KOPT-K1 (cell line): ENCODE measurements around the gene CNOT3.

ENCODE experiments used
- H3K27ac ChIP-seq: fragments of 200-600 bp; sonication (generic); 2 replicates; pipeline ENCODE4 v1.5.1; 2016; ENCODE audit warnings: antibody characterized with exemption, mild to moderate bottlenecking, low read depth, low read length; ENCODE audit not compliant: poor library complexity, severe bottlenecking
- H3K36me3 ChIP-seq: fragments of 200-600 bp; sonication (generic); 2 replicates; pipeline ENCODE4 v1.5.1; 2017; ENCODE audit warnings: antibody characterized with exemption, mild to moderate bottlenecking, low read length, moderate library complexity; ENCODE audit not compliant: insufficient read depth
- H3K9me3 ChIP-seq: fragments of 200-600 bp; sonication (generic); 2 replicates; pipeline ENCODE4 v1.5.1; 2017; ENCODE audit warnings: antibody characterized with exemption, low read length, mild to moderate bottlenecking; ENCODE audit not compliant: insufficient read depth, poor library complexity, severe bottlenecking

CNOT3 gene

DNA sequence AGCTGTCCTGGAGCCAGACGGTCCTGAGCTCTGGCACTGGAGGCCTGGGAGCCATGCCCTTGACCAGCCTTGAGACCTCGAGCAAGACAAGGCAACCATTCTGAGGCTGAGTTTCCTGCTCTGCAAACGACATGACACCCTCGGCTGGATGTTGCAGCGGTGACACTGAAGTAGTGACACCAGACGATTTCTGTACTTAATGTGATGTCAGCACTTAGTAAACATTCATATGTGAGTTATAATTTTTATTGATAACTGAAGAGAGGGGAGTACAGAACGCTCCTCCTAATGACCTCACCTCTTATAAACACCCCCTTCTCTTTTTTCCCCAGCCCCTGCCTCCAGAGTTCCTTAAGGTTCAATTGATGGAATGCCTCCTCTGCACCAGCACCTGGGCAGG lies 29.1 kb upstream of the CNOT3 start:
- Histone ChIP-seq H3K27ac (no peak overlapping the region), H3K36me3 (peaks cover 77% of the 10 kb centered on the region), H3K9me3 (no peaks in the 10 kb centered on the region)

DNA sequence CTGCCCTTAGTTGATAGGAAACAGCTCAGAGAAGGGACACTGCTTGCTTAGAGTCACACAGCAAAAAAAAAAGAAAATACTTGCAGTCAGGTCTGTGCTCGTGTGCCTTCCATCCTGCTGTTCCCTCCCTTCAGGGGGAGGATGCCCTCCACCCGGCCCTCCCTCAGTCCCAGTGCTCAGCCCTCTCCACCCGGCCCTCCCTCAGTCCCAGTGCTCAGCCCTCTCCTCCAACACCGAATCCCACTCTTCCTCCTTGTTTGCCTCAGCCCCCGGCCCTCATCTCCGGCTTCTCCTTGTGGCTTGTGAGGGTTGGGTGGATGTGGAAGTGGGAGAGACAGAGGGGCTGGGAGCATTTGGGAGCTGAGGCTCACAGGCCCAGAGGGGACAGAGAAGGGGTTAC lies 27.9 kb upstream of the CNOT3 start:
- Histone ChIP-seq H3K9me3 (no peaks in the 10 kb centered on the region), H3K27ac (no peak overlapping the region), H3K36me3 (peaks cover 81% of the 10 kb centered on the region)

DNA sequence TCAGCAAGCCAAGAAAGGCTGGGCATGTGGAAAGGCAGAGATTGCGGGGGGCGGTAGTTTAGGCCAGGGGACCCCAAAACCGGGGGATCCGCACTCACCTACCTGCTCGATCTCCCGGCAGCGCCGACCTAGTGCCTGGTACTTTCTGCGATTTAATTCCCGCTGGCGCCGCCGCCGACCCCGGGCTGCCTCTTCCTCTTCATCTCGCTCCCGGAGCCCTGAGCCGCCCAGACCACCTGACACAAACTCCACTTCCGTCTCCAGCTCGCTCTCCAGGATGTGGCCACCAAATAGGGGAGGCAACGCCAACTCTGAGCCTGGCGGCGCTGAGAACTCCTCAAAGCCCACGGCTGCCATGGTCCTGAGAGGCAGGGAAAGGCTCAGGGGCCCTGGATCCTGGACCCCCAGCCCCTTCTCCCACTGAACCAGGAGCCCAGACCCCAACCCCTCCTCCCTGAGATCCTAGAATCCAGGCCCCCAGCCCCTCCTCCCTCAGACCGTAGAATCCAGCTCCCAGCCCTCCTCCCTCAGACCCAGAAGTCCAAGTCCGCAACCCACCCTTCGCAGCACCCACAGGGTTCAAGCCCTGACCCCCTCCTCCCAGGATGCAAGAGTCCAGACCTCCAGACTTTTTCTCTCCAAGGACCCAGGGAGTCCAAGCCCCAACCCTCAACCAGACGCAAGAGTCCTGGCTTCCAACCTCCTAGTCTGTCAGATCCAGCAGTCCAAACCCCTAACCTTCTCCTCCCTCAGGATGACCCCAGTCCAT lies 23.0 kb upstream of the CNOT3 start:
- peak overlapping the region; percentile 86 for H3K27ac ChIP-seq
- H3K9me3 ChIP-seq: no peaks in the 10 kb centered on the region
- H3K36me3 ChIP-seq: peaks cover 53% of the 10 kb centered on the region

DNA sequence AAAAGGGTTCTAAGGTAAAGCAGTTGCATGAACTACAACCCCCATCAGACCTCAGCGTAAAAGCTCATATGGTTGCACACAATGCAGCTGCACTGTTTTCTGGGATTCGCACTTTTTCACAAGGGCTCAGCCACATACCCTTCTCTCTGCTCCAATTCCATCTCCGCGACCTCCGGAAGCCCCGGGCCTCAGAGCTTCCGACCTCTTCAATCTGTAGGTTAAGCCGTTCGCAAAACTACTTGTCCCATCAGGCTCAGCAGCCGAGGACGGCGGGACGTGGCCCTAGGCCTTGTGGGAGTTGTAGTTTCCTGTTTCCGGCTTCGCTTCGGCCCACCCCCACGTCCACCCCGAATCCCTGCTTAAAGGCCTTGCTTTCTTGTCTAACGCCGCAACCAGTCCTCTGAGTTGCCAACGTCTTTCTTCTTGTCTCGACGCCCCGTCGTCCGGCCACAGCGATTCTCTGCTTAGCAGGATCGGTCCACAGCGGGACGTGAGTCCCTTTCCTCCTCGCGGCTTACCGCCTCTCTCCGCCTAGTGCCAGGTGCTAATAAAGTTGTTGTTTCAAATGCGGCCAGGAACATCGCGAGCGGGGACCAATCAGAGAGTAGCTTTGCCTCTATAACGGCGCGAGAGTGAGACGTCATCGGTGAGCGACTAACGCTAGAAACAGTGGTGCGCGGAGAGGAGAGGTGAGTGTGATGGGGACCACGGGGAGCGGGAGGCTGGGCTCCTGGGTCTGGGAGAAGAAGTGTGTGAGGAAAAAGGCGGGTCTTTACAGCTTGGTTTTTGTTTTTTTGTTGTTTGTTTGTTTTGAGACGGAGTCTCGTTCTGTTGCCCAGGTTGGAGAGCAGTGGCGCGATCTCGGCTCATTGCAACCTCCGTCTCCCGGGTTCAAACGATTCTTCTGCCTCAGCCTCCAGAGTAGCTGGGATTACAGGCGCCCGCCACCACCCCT lies 22.2 kb upstream of the CNOT3 start, which contains the start of the genes PRPF31 and TFPT:
PRPF31 (plus strand) TSS at position 646 of the 955 bp plus-strand sequence. CDS start 2,525 bp downstream, outside the sequence.
TFPT (minus strand) TSS at position 549 of the 955 bp plus-strand sequence; CDS start at position 161, 388 bp downstream.
- Histone ChIP-seq H3K9me3 (no peaks in the 10 kb centered on the region), H3K36me3 (peaks cover 53% of the 10 kb centered on the region), H3K27ac (peak within 1 kb of the TSS; percentile 86)

DNA sequence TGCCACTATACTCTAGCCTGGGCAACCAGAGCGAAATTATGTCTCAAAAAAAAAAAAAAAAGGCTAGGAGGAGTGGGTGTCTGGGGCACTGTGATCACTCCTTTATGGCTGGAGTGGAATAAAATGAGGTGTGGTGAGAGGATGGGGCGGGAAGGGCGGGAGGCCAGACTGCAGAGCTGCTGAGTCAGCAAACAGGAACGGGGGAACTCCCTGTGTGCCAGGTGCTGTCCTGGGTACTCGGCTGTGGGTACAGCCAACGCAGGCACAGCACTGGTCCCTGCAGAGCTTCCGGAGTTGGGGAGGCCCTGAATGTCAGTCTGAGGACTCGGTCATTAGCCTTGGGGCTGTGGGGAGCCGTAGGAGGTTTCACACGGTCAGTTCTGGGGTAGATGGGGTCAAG lies 16.3 kb upstream of the CNOT3 start:
- Histone ChIP-seq H3K27ac (no peak overlapping the region), H3K9me3 (no peaks in the 10 kb centered on the region), H3K36me3 (peaks cover 81% of the 10 kb centered on the region)

DNA sequence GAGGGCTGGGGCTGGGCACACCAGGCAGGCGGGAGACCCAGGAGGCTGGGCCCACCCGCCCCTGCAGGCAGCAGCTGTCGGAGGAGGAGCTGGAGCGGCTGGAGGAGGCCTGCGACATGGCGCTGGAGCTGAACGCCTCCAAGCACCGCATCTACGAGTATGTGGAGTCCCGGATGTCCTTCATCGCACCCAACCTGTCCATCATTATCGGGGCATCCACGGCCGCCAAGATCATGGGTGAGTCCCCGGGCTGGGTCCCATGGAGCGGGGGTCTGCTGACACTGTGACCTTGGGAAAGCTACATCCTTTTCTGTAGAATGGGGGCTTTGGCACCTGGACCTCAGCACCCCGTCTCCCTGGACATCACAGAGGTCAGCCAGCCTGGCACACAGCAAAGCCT lies 13.9 kb upstream of the CNOT3 start:
- Histone ChIP-seq H3K9me3 (no peaks in the 10 kb centered on the region), H3K36me3 (peaks cover 94% of the 10 kb centered on the region), H3K27ac (no peak overlapping the region)

DNA sequence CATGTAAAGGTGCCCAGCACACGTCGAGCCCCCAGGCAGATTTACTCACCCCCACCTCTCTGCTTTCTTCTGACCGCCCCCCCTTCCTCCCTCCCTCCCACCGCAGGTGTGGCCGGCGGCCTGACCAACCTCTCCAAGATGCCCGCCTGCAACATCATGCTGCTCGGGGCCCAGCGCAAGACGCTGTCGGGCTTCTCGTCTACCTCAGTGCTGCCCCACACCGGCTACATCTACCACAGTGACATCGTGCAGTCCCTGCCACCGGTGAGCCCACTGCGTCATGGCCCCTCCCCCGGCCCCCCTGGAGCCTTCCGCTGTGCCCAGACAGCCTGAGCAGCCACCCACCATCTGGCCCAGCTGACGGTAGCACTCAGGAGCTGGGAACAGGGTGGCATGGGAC lies 13.2 kb upstream of the CNOT3 start:
- no peaks in the 10 kb centered on the region for H3K9me3 ChIP-seq
- H3K27ac ChIP-seq: no peak overlapping the region
- peaks cover 97% of the 10 kb centered on the region for H3K36me3 ChIP-seq

DNA sequence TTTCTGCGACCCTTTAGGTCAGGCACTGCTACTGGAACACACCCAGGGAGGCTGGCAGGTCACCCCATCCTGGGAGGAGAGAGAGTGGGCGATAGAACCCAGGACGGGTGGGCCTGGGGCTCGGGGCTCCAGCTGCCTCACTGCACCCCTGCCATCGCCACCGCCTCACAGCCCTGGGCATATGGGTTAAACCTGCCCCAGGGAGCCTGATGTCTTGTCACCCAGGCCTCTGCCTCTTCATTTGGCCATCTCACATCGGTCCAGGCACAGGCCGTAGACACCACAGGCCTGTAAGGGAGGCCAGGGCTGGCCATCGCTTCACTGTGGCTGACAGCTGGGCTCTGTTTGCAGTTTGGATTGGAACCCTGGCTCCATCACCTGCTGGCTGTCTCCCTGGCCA lies 11.8 kb upstream of the CNOT3 start:
- Histone ChIP-seq H3K9me3 (no peaks in the 10 kb centered on the region), H3K27ac (no peak overlapping the region), H3K36me3 (peaks cover 97% of the 10 kb centered on the region)

DNA sequence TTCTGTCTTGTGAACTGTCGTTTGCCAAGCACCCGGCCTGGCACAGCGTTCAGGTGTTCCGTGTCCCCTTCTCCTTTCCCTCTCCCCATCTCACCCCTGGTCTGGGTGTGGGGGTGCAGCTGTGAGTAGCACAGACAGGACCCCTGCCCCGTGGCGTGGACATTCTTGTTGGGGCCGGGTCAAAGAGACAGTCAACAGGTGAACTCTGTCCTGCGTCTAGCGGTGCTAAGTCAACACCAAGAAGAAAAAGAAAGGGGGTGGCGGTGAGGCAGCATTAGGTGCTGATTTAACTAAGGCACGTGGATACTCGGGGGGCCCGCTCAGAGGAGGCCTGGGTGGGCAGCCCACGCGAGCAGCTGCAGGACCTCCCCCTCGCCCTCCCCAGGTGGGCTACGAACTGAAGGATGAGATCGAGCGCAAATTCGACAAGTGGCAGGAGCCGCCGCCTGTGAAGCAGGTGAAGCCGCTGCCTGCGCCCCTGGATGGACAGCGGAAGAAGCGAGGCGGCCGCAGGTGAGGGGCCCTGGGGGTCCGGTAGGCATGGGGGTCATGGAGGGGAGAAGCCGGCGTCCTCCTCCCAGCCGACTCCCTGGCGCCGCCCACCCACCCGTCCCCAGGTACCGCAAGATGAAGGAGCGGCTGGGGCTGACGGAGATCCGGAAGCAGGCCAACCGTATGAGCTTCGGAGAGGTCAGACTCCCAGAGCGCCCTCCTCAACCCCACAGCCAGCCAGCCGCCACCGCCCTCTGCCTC lies 9.7 kb upstream of the CNOT3 start:
- Histone ChIP-seq H3K27ac (no peak overlapping the region), H3K9me3 (no peaks in the 10 kb centered on the region), H3K36me3 (peaks cover 90% of the 10 kb centered on the region)

DNA sequence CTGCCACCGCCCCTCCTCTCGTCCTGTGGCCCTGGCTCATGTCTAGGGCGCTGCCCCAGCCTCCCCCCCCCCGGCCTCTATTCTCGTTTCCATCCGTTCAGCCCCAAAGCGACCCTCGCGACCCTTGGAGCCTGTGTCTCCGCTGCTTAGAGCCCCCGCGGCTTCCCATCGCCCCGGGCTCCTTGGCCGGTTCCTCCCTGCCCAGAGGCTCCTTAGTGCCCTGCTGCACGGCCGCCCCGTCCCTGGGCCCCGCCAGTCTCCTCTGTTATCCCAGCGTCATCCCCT lies 9.2 kb upstream of the CNOT3 start:
- Histone ChIP-seq H3K36me3 (peaks cover 85% of the 10 kb centered on the region), H3K27ac (no peak overlapping the region), H3K9me3 (no peaks in the 10 kb centered on the region)

DNA sequence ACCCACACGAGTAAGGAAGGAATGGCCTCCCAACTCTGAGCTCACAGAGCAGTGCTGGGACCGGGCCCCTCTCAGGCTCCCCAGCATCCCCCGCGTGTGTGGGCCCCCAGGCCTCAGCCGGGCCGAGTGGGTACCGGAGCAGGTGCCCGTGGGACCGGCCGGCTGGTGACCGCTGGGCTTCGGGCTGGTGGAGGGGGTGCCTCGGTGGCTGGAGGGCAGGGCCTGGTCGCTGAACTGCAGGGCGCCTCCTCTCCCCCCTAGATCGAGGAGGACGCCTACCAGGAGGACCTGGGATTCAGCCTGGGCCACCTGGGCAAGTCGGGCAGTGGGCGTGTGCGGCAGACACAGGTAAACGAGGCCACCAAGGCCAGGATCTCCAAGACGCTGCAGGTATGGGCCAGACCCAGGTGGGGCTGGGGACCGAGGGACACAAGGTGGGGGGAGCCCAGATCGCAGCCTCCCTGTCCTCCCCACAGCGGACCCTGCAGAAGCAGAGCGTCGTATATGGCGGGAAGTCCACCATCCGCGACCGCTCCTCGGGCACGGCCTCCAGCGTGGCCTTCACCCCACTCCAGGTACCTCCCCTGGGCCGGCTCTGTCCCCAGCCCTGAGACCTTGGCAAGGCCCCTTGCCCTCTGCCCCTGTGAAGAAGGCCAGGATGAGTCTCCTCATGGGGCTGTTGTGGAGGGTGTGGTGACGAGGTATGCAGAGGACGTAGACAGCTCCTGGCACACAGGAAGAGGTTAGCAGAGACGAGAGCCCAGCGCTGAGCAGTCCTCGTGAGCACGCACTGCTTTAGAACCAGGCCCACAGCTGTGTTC lies 8.6 kb upstream of the CNOT3 start:
- Histone ChIP-seq H3K9me3 (peaks cover 5% of the 10 kb centered on the region), H3K36me3 (peaks cover 78% of the 10 kb centered on the region), H3K27ac (no peak overlapping the region)

DNA sequence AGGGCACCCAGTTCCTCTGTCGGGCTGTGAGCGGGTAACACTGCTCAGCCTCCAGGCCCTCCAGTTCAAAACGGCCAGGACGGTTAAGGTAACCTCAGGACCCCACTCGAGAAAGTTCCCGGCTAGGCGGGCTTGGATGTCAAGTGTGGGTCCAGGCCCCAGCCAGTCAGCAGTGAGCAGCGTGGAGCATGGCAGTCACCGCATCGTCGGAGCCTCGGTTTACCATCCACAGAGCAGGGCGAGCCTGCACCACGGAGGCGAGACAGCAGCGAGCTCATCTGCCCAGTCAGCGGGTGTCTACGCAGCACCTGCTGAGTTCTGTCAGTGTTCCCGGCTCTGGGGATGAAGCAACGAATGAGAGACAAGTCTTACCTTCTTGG lies 8.0 kb upstream of the CNOT3 start:
- H3K36me3 ChIP-seq: peaks cover 72% of the 10 kb centered on the region
- H3K27ac ChIP-seq: no peak overlapping the region
- peaks cover 5% of the 10 kb centered on the region for H3K9me3 ChIP-seq

DNA sequence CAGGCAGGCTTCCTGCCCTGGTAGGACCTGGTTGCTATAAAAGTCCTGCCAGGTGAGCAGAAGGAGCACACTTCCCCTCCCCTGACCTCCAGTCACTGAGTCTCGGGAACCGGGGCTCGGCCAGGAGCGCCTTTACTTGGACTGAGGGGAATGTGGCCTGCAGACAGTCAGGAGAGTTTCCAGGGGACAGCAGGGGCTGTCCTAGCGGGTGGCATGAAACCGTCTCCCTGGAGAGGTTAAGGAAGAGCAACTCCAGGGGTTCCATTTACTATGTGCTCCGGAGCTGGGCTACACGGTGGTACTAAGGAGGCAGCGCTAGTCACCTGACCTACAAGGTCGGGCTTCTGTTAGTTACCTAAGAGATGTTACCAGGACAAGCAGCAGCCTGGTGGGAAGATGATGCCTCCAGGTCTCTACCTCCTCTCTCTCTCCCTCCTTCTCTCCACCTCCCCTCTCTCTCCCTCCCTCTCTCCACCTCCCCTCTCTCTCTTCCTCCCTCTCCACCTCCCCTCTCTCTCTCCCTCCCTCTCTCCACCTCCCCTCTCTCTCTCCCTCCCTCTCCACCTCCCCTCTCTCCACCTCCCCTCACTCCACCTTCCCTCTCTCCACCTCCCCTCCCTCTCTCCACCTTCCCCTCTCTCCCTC lies 4.1 kb upstream of the CNOT3 start:
- Histone ChIP-seq H3K27ac (no peak overlapping the region), H3K9me3 (peaks cover 5% of the 10 kb centered on the region), H3K36me3 (peaks cover 36% of the 10 kb centered on the region)
